B cell (primary cell): ENCODE measurements around the gene KPNB1.

Experiments
- EZH2 ChIP-seq: IDR thresholded peaks from 2 replicates; pipeline ENCODE4 v1.6.1; 2012; ENCODE audit warnings: borderline replicate concordance, low read depth, mild to moderate bottlenecking, moderate library complexity, low read length; ENCODE audit not compliant: insufficient read depth, poor library complexity, severe bottlenecking
- TF ChIP-seq, protein P1 (sequence below): fragments of 200-600 bp; IDR thresholded peaks from one replicate; pipeline ENCODE4 v1.8.0; 2022; ENCODE audit warnings: antibody characterized with exemption, mild to moderate bottlenecking

DNA sequence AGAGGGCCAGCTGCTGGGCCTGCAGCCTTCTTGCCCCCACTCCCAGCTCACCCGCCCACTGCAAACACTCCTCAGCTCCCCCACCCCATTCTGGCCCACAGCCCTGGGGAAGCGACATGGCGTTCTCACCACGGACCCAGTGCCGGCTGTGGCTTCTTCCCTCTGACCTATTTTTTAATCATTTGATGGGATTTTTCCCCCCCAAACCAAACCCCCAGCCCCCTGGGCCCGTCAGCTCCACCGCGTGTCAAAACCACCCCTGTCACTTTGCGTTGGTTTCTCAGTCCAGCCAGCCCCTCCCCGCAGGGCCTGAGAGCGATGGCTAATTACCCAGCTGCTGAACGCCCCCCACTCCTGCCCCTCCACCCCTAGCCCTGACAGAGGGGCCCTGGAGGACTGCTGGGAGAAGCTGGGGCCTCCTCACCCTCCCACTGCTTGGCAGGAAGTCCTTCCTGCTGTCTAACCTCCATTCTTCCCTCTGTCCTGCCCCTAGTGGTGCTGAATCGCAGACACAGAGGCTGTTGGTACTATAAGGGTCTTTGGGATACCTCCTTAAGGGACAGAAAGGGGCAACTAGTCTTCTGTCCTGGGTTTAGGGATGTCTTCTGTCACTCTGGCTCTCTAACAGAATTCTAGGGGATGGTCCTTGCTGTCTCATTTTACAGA, 75.9 kb downstream of the KPNB1 start:
- TF ChIP-seq, protein P1, sequence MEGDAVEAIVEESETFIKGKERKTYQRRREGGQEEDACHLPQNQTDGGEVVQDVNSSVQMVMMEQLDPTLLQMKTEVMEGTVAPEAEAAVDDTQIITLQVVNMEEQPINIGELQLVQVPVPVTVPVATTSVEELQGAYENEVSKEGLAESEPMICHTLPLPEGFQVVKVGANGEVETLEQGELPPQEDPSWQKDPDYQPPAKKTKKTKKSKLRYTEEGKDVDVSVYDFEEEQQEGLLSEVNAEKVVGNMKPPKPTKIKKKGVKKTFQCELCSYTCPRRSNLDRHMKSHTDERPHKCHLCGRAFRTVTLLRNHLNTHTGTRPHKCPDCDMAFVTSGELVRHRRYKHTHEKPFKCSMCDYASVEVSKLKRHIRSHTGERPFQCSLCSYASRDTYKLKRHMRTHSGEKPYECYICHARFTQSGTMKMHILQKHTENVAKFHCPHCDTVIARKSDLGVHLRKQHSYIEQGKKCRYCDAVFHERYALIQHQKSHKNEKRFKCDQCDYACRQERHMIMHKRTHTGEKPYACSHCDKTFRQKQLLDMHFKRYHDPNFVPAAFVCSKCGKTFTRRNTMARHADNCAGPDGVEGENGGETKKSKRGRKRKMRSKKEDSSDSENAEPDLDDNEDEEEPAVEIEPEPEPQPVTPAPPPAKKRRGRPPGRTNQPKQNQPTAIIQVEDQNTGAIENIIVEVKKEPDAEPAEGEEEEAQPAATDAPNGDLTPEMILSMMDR: no peak
- no peak for TF ChIP-seq EZH2
